22Rv1 (cell line): Measurements from ENCODE around the gene SPAG6.

Experiments
- CTCF ChIP-seq: fragments of 450-650 bp; IDR thresholded peaks from 2 replicates; pipeline ENCODE4 v1.5.1; 2017; ENCODE audit warnings: mild to moderate bottlenecking
- ZFX ChIP-seq: fragments of 450-650 bp; IDR thresholded peaks from 2 replicates; pipeline ENCODE4 v1.6.1; 2017; ENCODE audit warnings: antibody characterized with exemption, borderline replicate concordance

DNA sequence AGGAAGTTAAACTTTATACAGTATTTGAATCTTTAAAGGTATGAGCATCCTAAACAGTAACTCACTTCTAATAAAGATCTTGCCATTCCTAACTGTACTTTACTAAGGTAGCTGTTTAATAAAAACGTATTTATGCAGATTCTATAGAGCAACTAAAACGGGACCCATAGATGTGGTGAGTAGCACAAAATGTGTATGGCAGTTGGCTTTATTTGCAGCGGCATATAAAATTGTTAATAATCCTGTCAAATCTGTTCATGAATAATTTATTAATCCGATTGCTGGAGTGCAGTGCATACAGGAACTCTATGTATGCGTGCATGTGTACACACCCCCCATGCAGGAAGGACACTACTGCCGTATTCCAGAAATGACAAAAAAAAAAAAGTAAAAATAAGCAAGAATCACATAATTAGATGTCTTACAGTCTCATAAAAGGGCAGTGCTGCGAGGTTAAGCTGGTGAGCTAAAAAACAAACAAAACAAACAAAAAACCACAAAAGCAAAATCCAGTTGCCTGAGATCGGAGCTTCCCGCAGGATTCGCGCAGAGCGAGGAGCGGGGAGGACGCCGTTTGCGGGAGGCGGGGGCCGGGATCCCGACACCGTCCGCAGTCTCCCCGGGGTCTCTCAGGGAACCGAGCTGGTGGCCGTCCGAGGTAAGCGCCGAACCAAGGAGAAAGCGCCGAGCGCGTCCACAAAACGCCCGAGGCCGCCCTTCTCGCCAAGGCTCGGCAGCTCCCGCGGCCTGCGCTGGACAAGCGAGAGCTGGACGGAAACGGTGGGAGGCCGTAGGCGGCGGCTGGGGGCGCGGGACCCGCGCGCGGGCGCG, 29.6 kb upstream of the SPAG6 start:
- TF ChIP-seq CTCF = no peak
- TF ChIP-seq ZFX = no peak
